D721Med (cell line): ENCODE results near the gene UCK2.

Experiments used
- DNase-seq: peaks from one replicate; pipeline ENCODE4 v3.0.0; 2011; ENCODE audit warnings: low spot score; ENCODE audit not compliant: insufficient read length
- FAIRE-seq: peaks from 2 replicates; lab custom pipeline; 2011; peaks lifted over from hg19 to GRCh38; lab: Jason Lieb, UNC
- TF ChIP-seq, protein P1 (sequence below): IDR thresholded peaks from 2 replicates; pipeline ENCODE4 v1.5.1; 2012; ENCODE audit warnings: mild to moderate bottlenecking, control low read depth; ENCODE audit not compliant: insufficient read depth; ENCODE audit errors: missing control alignments

Gene UCK2

DNA sequence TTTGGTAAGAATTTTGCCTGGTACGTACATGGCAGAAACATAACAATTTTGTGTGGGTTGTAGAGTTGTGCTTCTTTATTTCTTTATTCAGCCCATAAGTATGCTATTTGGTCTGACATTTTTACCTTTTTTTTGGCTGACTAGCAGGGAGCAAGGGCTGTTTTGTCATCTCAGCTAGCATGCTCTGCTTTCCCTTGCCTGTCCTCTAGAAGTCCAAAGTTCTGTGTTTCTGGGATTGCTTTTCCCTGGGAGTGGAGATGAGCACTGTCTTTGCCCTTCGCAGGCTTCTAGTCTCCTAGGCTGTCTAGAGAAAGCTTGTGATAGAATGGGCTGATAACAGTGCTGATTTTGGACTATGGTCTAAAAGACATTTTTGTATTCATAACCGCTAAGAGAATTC, 7.5 kb downstream of the UCK2 start:
- TF ChIP-seq, protein P1, sequence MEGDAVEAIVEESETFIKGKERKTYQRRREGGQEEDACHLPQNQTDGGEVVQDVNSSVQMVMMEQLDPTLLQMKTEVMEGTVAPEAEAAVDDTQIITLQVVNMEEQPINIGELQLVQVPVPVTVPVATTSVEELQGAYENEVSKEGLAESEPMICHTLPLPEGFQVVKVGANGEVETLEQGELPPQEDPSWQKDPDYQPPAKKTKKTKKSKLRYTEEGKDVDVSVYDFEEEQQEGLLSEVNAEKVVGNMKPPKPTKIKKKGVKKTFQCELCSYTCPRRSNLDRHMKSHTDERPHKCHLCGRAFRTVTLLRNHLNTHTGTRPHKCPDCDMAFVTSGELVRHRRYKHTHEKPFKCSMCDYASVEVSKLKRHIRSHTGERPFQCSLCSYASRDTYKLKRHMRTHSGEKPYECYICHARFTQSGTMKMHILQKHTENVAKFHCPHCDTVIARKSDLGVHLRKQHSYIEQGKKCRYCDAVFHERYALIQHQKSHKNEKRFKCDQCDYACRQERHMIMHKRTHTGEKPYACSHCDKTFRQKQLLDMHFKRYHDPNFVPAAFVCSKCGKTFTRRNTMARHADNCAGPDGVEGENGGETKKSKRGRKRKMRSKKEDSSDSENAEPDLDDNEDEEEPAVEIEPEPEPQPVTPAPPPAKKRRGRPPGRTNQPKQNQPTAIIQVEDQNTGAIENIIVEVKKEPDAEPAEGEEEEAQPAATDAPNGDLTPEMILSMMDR: no peak
- no peak for FAIRE-seq
- DNase-seq: no peak

DNA sequence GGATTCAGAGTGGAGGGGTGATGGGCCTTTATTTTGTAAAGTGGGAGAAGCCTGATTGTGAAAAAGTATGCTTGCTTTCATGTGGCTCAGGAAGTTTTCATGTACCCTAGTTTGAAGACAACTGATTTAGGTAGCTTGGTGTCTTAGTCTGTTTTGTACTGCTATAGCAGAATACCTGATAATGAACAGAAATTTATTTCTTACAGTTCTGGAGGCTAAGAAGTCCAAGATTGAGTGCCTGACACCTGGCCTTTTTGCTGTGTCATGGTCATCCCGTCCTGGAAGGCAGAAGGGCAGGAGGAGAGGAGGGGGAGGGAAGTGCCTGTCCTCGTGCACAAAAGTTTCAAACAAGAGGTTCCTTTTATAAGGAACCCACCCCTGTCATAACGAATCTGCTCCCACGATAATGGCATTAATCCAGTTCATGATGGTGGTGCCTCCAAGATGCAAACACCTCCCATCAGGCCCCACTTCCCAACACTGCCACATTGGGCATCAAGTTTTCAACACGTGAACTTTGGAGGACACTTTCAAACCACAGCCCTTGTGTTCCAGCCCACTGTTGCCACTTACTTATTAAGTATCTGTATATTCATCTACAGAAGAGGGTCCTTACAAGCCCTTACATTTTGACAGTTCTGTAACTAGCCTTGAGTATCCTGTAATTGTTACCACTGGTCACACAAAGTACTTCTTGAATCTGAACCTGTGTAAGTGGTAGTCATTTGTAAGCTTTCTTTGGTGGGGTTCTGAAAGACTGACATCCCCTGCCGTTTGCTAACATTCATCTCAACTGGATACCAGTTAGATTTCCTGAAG, 9.5 kb downstream of the UCK2 start:
- no peak for DNase-seq
- no peak for FAIRE-seq
- TF ChIP-seq, protein P1: no peak

GRCh38 chr1:165837838-165838364, 10.5 kb downstream of the UCK2 start:
- DNase-seq (no peak), FAIRE-seq (no peak)
- TF ChIP-seq, protein P1: no peak

GRCh38 chr1:165840423-165840822, 13.0 kb downstream of the UCK2 start:
- TF ChIP-seq, protein P1: no peak
- DNase-seq: no peak
- FAIRE-seq: no peak

DNA sequence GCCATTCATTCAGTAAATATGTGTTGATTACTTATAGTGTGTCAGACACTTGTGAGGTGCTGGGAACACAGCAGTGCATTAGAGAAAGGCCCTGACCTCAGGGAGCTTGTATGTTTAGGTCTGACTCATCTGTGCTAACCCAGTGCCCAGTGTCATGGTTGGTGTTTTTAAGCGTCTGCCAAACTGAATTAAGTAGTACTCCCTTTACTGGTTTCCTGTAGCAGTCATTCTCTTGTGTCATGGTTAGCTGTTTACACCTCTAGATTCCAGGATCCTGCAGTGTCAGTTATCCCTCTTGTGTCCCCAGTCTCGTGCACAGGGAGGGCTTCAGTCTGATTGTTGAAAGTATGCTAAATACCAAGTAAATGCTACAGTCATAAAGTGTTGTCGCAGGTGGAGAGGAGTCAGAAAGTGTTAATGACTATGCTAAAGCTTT, 14.2 kb downstream of the UCK2 start:
- DNase-seq (no peak), FAIRE-seq (no peak)
- TF ChIP-seq, protein P1: no peak

DNA sequence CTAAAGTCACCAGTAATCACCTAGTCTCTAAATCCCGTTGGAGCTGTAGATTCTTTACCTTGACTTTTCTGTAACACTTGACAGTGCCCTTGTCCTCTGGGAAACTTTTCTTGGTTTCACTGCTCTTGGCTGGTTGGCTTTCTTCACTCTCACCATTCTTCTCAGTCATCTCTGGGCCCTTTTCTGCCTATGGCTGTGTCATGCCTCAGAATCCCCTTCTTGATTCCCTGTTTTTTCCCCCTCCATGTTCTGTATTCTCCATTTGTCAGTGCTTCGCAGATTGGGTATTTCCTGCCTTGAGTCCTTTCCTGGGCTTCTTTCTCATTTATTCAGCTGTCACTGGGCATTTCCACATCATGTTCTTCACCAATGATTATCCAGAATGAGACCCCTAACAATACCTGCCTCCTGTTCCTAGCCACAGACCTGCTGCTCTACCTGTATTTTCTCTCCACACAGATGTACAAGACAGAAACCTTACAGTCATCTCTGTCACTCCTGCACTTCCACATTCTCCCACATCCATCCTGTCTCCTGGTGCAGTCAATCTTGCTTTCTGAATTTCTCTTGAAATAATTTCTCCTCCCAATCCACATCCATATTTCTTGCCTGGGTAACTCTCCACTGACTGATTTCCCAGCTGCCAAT, 14.7 kb downstream of the UCK2 start:
- DNase-seq (no peak), FAIRE-seq (no peak)
- TF ChIP-seq, protein P1: no peak
